ENCODE measurements around the gene SCN3A.

Gene SCN3A

DNA sequence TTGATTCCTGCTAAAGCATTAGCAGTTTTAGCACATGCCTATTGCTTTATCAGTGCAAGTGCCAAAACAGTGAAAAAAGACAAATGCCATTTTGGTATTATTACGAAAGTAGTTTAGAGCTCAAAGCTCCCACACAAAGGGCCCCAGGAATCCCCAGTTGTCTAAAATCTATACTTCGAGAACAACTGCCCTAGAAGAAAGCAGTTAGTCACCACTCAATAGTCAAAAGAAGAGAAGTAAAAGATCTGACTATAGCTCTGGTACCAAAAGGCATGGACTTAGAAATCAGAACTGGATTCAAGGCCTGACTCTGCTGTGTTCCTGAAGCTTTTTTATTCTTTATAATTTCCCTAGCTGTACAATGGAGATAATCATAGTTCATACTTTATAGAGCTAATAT, 21.8 kb downstream of the SCN3A start:
- H2AFZ ChIP-seq (ENCODE audit: low read depth, low read length), result no peak overlapping the region
- no peak for DNase-seq
- no peaks in the 10 kb centered on the region for H3K9me3 ChIP-seq (ENCODE audit: insufficient read depth, low read length, severe bottlenecking)
- H3K27me3 ChIP-seq (ENCODE audit: insufficient read depth, low read length, poor library complexity), result no peaks in the 10 kb centered on the region
- TF ChIP-seq, protein P1, sequence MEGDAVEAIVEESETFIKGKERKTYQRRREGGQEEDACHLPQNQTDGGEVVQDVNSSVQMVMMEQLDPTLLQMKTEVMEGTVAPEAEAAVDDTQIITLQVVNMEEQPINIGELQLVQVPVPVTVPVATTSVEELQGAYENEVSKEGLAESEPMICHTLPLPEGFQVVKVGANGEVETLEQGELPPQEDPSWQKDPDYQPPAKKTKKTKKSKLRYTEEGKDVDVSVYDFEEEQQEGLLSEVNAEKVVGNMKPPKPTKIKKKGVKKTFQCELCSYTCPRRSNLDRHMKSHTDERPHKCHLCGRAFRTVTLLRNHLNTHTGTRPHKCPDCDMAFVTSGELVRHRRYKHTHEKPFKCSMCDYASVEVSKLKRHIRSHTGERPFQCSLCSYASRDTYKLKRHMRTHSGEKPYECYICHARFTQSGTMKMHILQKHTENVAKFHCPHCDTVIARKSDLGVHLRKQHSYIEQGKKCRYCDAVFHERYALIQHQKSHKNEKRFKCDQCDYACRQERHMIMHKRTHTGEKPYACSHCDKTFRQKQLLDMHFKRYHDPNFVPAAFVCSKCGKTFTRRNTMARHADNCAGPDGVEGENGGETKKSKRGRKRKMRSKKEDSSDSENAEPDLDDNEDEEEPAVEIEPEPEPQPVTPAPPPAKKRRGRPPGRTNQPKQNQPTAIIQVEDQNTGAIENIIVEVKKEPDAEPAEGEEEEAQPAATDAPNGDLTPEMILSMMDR (IDR thresholded peaks at IDR 0.05; ENCODE audit: borderline replicate concordance, extremely low read depth, low read length, poor library complexity, severe bottlenecking), result no peak
- no peak for TF ChIP-seq EZH2 (IDR thresholded peaks at IDR 0.05; ENCODE audit: borderline replicate concordance, low read depth, low read length, severe bottlenecking)
- no peaks in the 10 kb centered on the region for H3K4me1 ChIP-seq (ENCODE audit: insufficient read depth, low read length)
- H3K79me2 ChIP-seq (ENCODE audit: insufficient read depth, low read length), result no peaks in the 10 kb centered on the region
- no peak overlapping the region for H3K27ac ChIP-seq (ENCODE audit: low read length)
- no peak overlapping the region for H3K4me3 ChIP-seq (ENCODE audit: low read depth in 1 of 2, low read length in 2 of 2)
- H4K20me1 ChIP-seq (ENCODE audit: insufficient read depth, low read length), result no peaks in the 10 kb centered on the region
- H3K36me3 ChIP-seq (ENCODE audit: insufficient read depth, low read length), result no peaks in the 10 kb centered on the region
- H3K9ac ChIP-seq (ENCODE audit: low read depth, low read length), result no peak overlapping the region
- no peak for ATAC-seq (ENCODE audit: insufficient read depth, low read depth)
- H3K4me2 ChIP-seq (ENCODE audit: insufficient read depth, low read length), result no peak overlapping the region

DNA sequence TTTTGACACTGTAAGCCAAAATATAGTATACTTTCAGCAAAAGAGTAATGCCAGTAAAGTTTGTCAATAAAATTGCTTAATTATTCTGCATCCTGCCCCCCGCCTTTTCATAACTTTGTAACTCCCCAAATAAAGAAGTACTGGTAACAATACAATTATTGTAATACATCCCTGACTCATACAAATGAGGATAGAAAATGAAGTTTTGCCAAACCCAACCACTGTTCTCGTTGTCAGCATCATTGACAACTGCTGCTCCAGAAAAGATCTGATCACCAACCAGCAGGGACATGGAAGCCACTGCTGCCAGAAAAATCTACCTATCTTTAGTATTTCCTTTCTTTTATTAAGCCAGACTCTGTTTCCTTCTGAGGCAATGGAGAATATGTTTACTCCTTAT, 27.1 kb downstream of the SCN3A start:
- no peaks in the 10 kb centered on the region for H3K79me2 ChIP-seq (ENCODE audit: insufficient read depth, low read length)
- no peak overlapping the region for H3K27ac ChIP-seq (ENCODE audit: low read length)
- H3K4me1 ChIP-seq (ENCODE audit: insufficient read depth, low read length), result no peaks in the 10 kb centered on the region
- H2AFZ ChIP-seq (ENCODE audit: low read depth, low read length), result no peak overlapping the region
- H3K9me3 ChIP-seq (ENCODE audit: insufficient read depth, low read length, severe bottlenecking), result no peaks in the 10 kb centered on the region
- no peak overlapping the region for H3K4me2 ChIP-seq (ENCODE audit: insufficient read depth, low read length)
- peaks cover 6% of the 10 kb centered on the region; the same call in 1 of the 2 replicates for H3K36me3 ChIP-seq (ENCODE audit: insufficient read depth, low read length)
- DNase-seq, result no peak
- no peak overlapping the region for H3K4me3 ChIP-seq (ENCODE audit: low read depth in 1 of 2, low read length in 2 of 2)
- no peaks in the 10 kb centered on the region for H4K20me1 ChIP-seq (ENCODE audit: insufficient read depth, low read length)
- H3K27me3 ChIP-seq (ENCODE audit: insufficient read depth, low read length, poor library complexity), result no peaks in the 10 kb centered on the region
- no peak for ATAC-seq (ENCODE audit: insufficient read depth, low read depth)
- TF ChIP-seq EZH2 (IDR thresholded peaks at IDR 0.05; ENCODE audit: borderline replicate concordance, low read depth, low read length, severe bottlenecking), result no peak
- TF ChIP-seq, protein P1 (IDR thresholded peaks at IDR 0.05; ENCODE audit: borderline replicate concordance, extremely low read depth, low read length, poor library complexity, severe bottlenecking), result no peak
- no peak overlapping the region for H3K9ac ChIP-seq (ENCODE audit: low read depth, low read length)

DNA sequence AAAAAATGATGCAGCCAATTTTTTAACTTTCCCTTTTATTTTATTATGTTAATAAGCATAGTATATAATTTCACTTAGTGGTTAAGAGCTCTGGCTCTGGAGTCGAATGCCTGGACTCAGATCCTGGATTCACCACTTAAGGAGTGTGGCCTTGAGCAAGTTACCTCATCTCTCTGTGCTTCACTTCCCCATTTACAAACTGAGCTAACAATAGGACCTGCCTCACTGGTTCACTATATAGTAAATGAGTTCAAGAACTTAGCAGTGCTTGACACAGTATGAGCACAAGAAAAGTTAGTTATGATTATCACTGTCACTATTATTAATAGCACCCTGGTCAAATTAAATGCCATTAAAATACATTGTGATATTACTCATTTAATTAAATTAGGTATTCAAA, 30.6 kb downstream of the SCN3A start:
- Histone ChIP-seq H3K9me3 (ENCODE audit: insufficient read depth, low read length, severe bottlenecking) (no peaks in the 10 kb centered on the region), H3K4me1 (ENCODE audit: insufficient read depth, low read length) (no peaks in the 10 kb centered on the region), H3K4me2 (ENCODE audit: insufficient read depth, low read length) (no peak overlapping the region), H3K27me3 (ENCODE audit: insufficient read depth, low read length, poor library complexity) (no peaks in the 10 kb centered on the region), H3K9ac (ENCODE audit: low read depth, low read length) (no peak overlapping the region), H3K27ac (ENCODE audit: low read length) (no peak overlapping the region), H3K4me3 (ENCODE audit: low read depth in 1 of 2, low read length in 2 of 2) (no peak overlapping the region), H3K79me2 (ENCODE audit: insufficient read depth, low read length) (no peaks in the 10 kb centered on the region), H3K36me3 (ENCODE audit: insufficient read depth, low read length) (peaks cover 6% of the 10 kb centered on the region; the same call in 1 of the 2 replicates), H4K20me1 (ENCODE audit: insufficient read depth, low read length) (no peaks in the 10 kb centered on the region), H2AFZ (ENCODE audit: low read depth, low read length) (no peak overlapping the region)
- DNase-seq (no peak), ATAC-seq (ENCODE audit: insufficient read depth, low read depth) (no peak)
- no peak for TF ChIP-seq EZH2 (IDR thresholded peaks at IDR 0.05; ENCODE audit: borderline replicate concordance, low read depth, low read length, severe bottlenecking)
- TF ChIP-seq, protein P1 (IDR thresholded peaks at IDR 0.05; ENCODE audit: borderline replicate concordance, extremely low read depth, low read length, poor library complexity, severe bottlenecking), result no peak

DNA sequence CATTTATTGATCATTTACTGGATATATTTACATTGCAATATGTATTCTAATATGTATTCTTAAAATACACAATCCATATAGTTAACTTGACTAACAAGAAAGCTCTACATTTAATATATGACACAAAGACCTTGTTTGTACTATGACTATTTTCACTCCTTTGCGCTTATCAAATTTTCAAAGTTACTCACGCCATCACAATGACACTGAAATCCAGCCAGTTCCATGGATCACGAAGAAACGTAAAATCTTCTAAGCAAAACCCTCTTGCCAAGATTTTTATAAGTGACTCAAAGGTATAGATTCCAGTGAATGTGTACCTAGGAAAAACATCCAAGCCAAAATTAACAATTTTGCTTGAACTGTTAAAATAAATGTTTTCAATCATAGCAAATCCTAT, 39.6 kb downstream of the SCN3A start:
- no peaks in the 10 kb centered on the region for H3K4me1 ChIP-seq (ENCODE audit: insufficient read depth, low read length)
- TF ChIP-seq EZH2 (IDR thresholded peaks at IDR 0.05; ENCODE audit: borderline replicate concordance, low read depth, low read length, severe bottlenecking), result no peak
- TF ChIP-seq, protein P1 (IDR thresholded peaks at IDR 0.05; ENCODE audit: borderline replicate concordance, extremely low read depth, low read length, poor library complexity, severe bottlenecking), result no peak
- H3K9me3 ChIP-seq (ENCODE audit: insufficient read depth, low read length, severe bottlenecking), result no peaks in the 10 kb centered on the region
- no peak overlapping the region for H3K4me3 ChIP-seq (ENCODE audit: low read depth in 1 of 2, low read length in 2 of 2)
- H3K4me2 ChIP-seq (ENCODE audit: insufficient read depth, low read length), result no peak overlapping the region
- DNase-seq, result no peak
- H3K36me3 ChIP-seq (ENCODE audit: insufficient read depth, low read length), result peaks cover 11% of the 10 kb centered on the region; the same call in 1 of the 2 replicates
- ATAC-seq (ENCODE audit: insufficient read depth, low read depth), result no peak
- no peak overlapping the region for H2AFZ ChIP-seq (ENCODE audit: low read depth, low read length)
- H3K27ac ChIP-seq (ENCODE audit: low read length), result no peak overlapping the region
- H3K9ac ChIP-seq (ENCODE audit: low read depth, low read length), result no peak overlapping the region
- H3K79me2 ChIP-seq (ENCODE audit: insufficient read depth, low read length), result no peaks in the 10 kb centered on the region
- no peaks in the 10 kb centered on the region for H4K20me1 ChIP-seq (ENCODE audit: insufficient read depth, low read length)
- H3K27me3 ChIP-seq (ENCODE audit: insufficient read depth, low read length, poor library complexity), result no peaks in the 10 kb centered on the region

All from DND-41 (cell line).